Measurements from ENCODE around the gene RIMKLB. TPM values are rescaled to one million over a fixed set of nuclear protein-coding genes. Genes with fewer than 3 reads are reported as not detected.
"Not testable (repeated sequence)": the region's sequence is repeated elsewhere in the genome, so short reads cannot be mapped to it uniquely, and the experiment has no call there.

The RIMKLB gene
- total RNA-seq, 1 donor from 2014 or later = 0.52 TPM

- H3K27me3 Mint-ChIP-seq (ENCODE audit: low read depth); H3K9me3 Mint-ChIP-seq; H3K4me3 Mint-ChIP-seq (ENCODE audit: low read depth); DNase-seq (ENCODE audit: low spot score); intact Hi-C loops (cut with micrococcal nuclease); H3K4me1 Mint-ChIP-seq (ENCODE audit: low read depth); H3K36me3 Mint-ChIP-seq (ENCODE audit: low read depth); H3K27ac Mint-ChIP-seq: not testable (repeated sequence)
Measured at GRCh38 chr12:8760076-8760475, 62.3 kb downstream of the RIMKLB start.

GRCh38 chr12:8762701-8763100, 64.9 kb downstream of the RIMKLB start:
- H3K9me3 Mint-ChIP-seq; intact Hi-C loops (cut with micrococcal nuclease); H3K27ac Mint-ChIP-seq; DNase-seq (ENCODE audit: low spot score); H3K36me3 Mint-ChIP-seq (ENCODE audit: low read depth); H3K4me3 Mint-ChIP-seq (ENCODE audit: low read depth); H3K27me3 Mint-ChIP-seq (ENCODE audit: low read depth); H3K4me1 Mint-ChIP-seq (ENCODE audit: low read depth): not testable (repeated sequence)

GRCh38 chr12:8766121-8766520, 68.3 kb downstream of the RIMKLB start:
- H3K4me3 Mint-ChIP-seq (ENCODE audit: low read depth); intact Hi-C loops (cut with micrococcal nuclease); H3K4me1 Mint-ChIP-seq (ENCODE audit: low read depth); H3K9me3 Mint-ChIP-seq; DNase-seq (ENCODE audit: low spot score); H3K36me3 Mint-ChIP-seq (ENCODE audit: low read depth); H3K27me3 Mint-ChIP-seq (ENCODE audit: low read depth); H3K27ac Mint-ChIP-seq: not testable (repeated sequence)

- Mint-ChIP-seq H3K27ac (no peak overlapping the region), H3K4me3 (ENCODE audit: low read depth) (no peak overlapping the region), H3K27me3 (ENCODE audit: low read depth) (no peaks in the 10 kb centered on the region), H3K36me3 (ENCODE audit: low read depth) (no peaks in the 10 kb centered on the region), H3K4me1 (ENCODE audit: low read depth) (no peaks in the 10 kb centered on the region), H3K9me3 (no peaks in the 10 kb centered on the region)
- no peak for DNase-seq (ENCODE audit: low spot score)
- intact Hi-C loops (cut with micrococcal nuclease) = no loop called here
Measured at GRCh38 chr12:8770499-8770898, 72.7 kb downstream of the RIMKLB start.

GRCh38 chr12:8771072-8771471, 73.3 kb downstream of the RIMKLB start:
- intact Hi-C loops (cut with micrococcal nuclease) = no loop called here
- Mint-ChIP-seq H3K4me1 (ENCODE audit: low read depth) (no peaks in the 10 kb centered on the region), H3K36me3 (ENCODE audit: low read depth) (no peaks in the 10 kb centered on the region), H3K4me3 (ENCODE audit: low read depth) (no peak overlapping the region), H3K27me3 (ENCODE audit: low read depth) (peaks cover 3% of the 10 kb centered on the region), H3K9me3 (no peaks in the 10 kb centered on the region), H3K27ac (no peak overlapping the region)
- no peak for DNase-seq (ENCODE audit: low spot score)

GRCh38 chr12:8773461-8773860, 75.7 kb downstream of the RIMKLB start:
- Mint-ChIP-seq H3K27ac (no peak overlapping the region), H3K4me3 (ENCODE audit: low read depth) (no peak overlapping the region), H3K9me3 (no peaks in the 10 kb centered on the region), H3K36me3 (ENCODE audit: low read depth) (no peaks in the 10 kb centered on the region), H3K27me3 (ENCODE audit: low read depth) (peaks cover 3% of the 10 kb centered on the region), H3K4me1 (ENCODE audit: low read depth) (no peaks in the 10 kb centered on the region)
- intact Hi-C loops (cut with micrococcal nuclease) = no loop called here
- DNase-seq (ENCODE audit: low spot score) = no peak

GRCh38 chr12:8779281-8779680, 81.5 kb downstream of the RIMKLB start:
- no peak overlapping the region for H3K4me3 Mint-ChIP-seq (ENCODE audit: low read depth)
- DNase-seq (ENCODE audit: low spot score) = no peak
- intact Hi-C loops (cut with micrococcal nuclease) = no loop called here
- H3K27ac Mint-ChIP-seq = no peak overlapping the region
- no peaks in the 10 kb centered on the region for H3K36me3 Mint-ChIP-seq (ENCODE audit: low read depth)
- peaks cover 15% of the 10 kb centered on the region for H3K27me3 Mint-ChIP-seq (ENCODE audit: low read depth)
- H3K9me3 Mint-ChIP-seq = no peaks in the 10 kb centered on the region
- no peaks in the 10 kb centered on the region for H3K4me1 Mint-ChIP-seq (ENCODE audit: low read depth)

- no peak overlapping the region for H3K27ac Mint-ChIP-seq
- DNase-seq (ENCODE audit: low spot score) = no peak
- intact Hi-C loops (cut with micrococcal nuclease) = no loop called here
- H3K4me1 Mint-ChIP-seq (ENCODE audit: low read depth) = no peaks in the 10 kb centered on the region
- no peak overlapping the region for H3K4me3 Mint-ChIP-seq (ENCODE audit: low read depth)
- no peaks in the 10 kb centered on the region for H3K9me3 Mint-ChIP-seq
- peaks cover 15% of the 10 kb centered on the region for H3K27me3 Mint-ChIP-seq (ENCODE audit: low read depth)
- no peaks in the 10 kb centered on the region for H3K36me3 Mint-ChIP-seq (ENCODE audit: low read depth)
Measured at GRCh38 chr12:8779862-8780261, 82.1 kb downstream of the RIMKLB start.

- Mint-ChIP-seq H3K9me3 (no peaks in the 10 kb centered on the region), H3K27ac (no peak overlapping the region), H3K36me3 (ENCODE audit: low read depth) (no peaks in the 10 kb centered on the region), H3K27me3 (ENCODE audit: low read depth) (peaks cover 15% of the 10 kb centered on the region), H3K4me1 (ENCODE audit: low read depth) (no peaks in the 10 kb centered on the region), H3K4me3 (ENCODE audit: low read depth) (no peak overlapping the region)
- no peak for DNase-seq (ENCODE audit: low spot score)
- intact Hi-C loops (cut with micrococcal nuclease) = no loop called here
Measured at GRCh38 chr12:8780389-8780788, 82.6 kb downstream of the RIMKLB start.

GRCh38 chr12:8781381-8782127, 83.8 kb downstream of the RIMKLB start:
- intact Hi-C loops (cut with micrococcal nuclease) = no loop called here
- H3K27me3 Mint-ChIP-seq (ENCODE audit: low read depth) = peaks cover 13% of the 10 kb centered on the region
- H3K9me3 Mint-ChIP-seq = no peaks in the 10 kb centered on the region
- H3K4me3 Mint-ChIP-seq (ENCODE audit: low read depth) = no peak overlapping the region
- no peak for DNase-seq (ENCODE audit: low spot score)
- H3K27ac Mint-ChIP-seq = no peak overlapping the region
- H3K36me3 Mint-ChIP-seq (ENCODE audit: low read depth) = no peaks in the 10 kb centered on the region
- H3K4me1 Mint-ChIP-seq (ENCODE audit: low read depth) = no peaks in the 10 kb centered on the region

- peaks cover 10% of the 10 kb centered on the region for H3K27me3 Mint-ChIP-seq (ENCODE audit: low read depth)
- no peaks in the 10 kb centered on the region for H3K4me1 Mint-ChIP-seq (ENCODE audit: low read depth)
- intact Hi-C loops (cut with micrococcal nuclease) = no loop called here
- no peak for DNase-seq (ENCODE audit: low spot score)
- no peaks in the 10 kb centered on the region for H3K9me3 Mint-ChIP-seq
- no peaks in the 10 kb centered on the region for H3K36me3 Mint-ChIP-seq (ENCODE audit: low read depth)
- H3K27ac Mint-ChIP-seq = no peak overlapping the region
- H3K4me3 Mint-ChIP-seq (ENCODE audit: low read depth) = no peak overlapping the region
Measured at GRCh38 chr12:8784290-8784888, 86.6 kb downstream of the RIMKLB start.

- Mint-ChIP-seq H3K9me3 (no peaks in the 10 kb centered on the region), H3K36me3 (ENCODE audit: low read depth) (no peaks in the 10 kb centered on the region), H3K27ac (no peak overlapping the region), H3K4me3 (ENCODE audit: low read depth) (no peak overlapping the region), H3K4me1 (ENCODE audit: low read depth) (no peaks in the 10 kb centered on the region), H3K27me3 (ENCODE audit: low read depth) (peaks cover 5% of the 10 kb centered on the region)
- intact Hi-C loops (cut with micrococcal nuclease) = no loop called here
- DNase-seq (ENCODE audit: low spot score) = no peak
Measured at GRCh38 chr12:8785499-8785898, 87.7 kb downstream of the RIMKLB start.

GRCh38 chr12:8787206-8787605, 89.4 kb downstream of the RIMKLB start:
- H3K4me1 Mint-ChIP-seq (ENCODE audit: low read depth); H3K27ac Mint-ChIP-seq; H3K36me3 Mint-ChIP-seq (ENCODE audit: low read depth); DNase-seq (ENCODE audit: low spot score); intact Hi-C loops (cut with micrococcal nuclease); H3K27me3 Mint-ChIP-seq (ENCODE audit: low read depth); H3K4me3 Mint-ChIP-seq (ENCODE audit: low read depth); H3K9me3 Mint-ChIP-seq: not testable (repeated sequence)
